Measurements from ENCODE around the gene ILF3.
"Not testable (repeated sequence)": the region's sequence is repeated elsewhere in the genome, so short reads cannot be mapped to it uniquely, and the experiment has no call there.

Gene ILF3

GRCh38 chr19:10670182-10670581 is 16.0 kb downstream of the ILF3 start:
- ChIA-PET POLR2A (no interaction called here), CTCF (no interaction called here)
- no peak for TF ChIP-seq L3MBTL2 (conservative IDR thresholded peaks at IDR 0.05)
- no peak for TF ChIP-seq FOXM1 (IDR thresholded peaks at IDR 0.05; ENCODE audit: borderline replicate concordance)
- no peak for TF ChIP-seq FOXA1 (IDR thresholded peaks at IDR 0.05)
- TF ChIP-seq NFRKB (IDR thresholded peaks at IDR 0.05) = no peak
- TF ChIP-seq PKNOX1 (IDR thresholded peaks at IDR 0.05) = no peak
- TF ChIP-seq CTBP1 (IDR thresholded peaks at IDR 0.05; ENCODE audit: borderline replicate concordance) = no peak
- no peak for DNase-seq (ENCODE audit: extremely low spot score)

- ChIA-PET POLR2A (no interaction called here), CTCF (no interaction called here)
- TF ChIP-seq L3MBTL2 (conservative IDR thresholded peaks at IDR 0.05) (no peak), ELF4 (IDR thresholded peaks at IDR 0.05) (no peak), PKNOX1 (IDR thresholded peaks at IDR 0.05) (no peak), SP1 (IDR thresholded peaks at IDR 0.05) (no peak), NFRKB (IDR thresholded peaks at IDR 0.05) (no peak), HDGF (IDR thresholded peaks at IDR 0.05; ENCODE audit: borderline replicate concordance) (no peak), CTBP1 (IDR thresholded peaks at IDR 0.05; ENCODE audit: borderline replicate concordance) (no peak), TARDBP (IDR thresholded peaks at IDR 0.05) (no peak), SUZ12 (IDR thresholded peaks at IDR 0.05) (no peak), BHLHE40 (IDR thresholded peaks at IDR 0.05; ENCODE audit: borderline replicate concordance) (no peak), ARNT (IDR thresholded peaks at IDR 0.05) (no peak), FOXK2 (IDR thresholded peaks at IDR 0.05) (no peak)
- no peak for DNase-seq (ENCODE audit: extremely low spot score)
Measured at GRCh38 chr19:10670876-10671804, 17.0 kb downstream of the ILF3 start.

GRCh38 chr19:10671922-10672321 is 17.8 kb downstream of the ILF3 start:
- DNase-seq (ENCODE audit: extremely low spot score); CTCF ChIA-PET; POLR2A ChIA-PET: not testable (repeated sequence)

GRCh38 chr19:10675214-10675613 is 21.1 kb downstream of the ILF3 start:
- POLR2A ChIA-PET; DNase-seq (ENCODE audit: extremely low spot score): not testable (repeated sequence)
- CTCF ChIA-PET = interaction anchor here (0.7 kb wide), 2 partner anchors 26 to 183 kb away, joined by 8 to 12 read pairs; no protein-coding TSS in a partner anchor

- TF ChIP-seq ARNT (IDR thresholded peaks at IDR 0.05) (no peak), PKNOX1 (IDR thresholded peaks at IDR 0.05) (no peak), CTBP1 (IDR thresholded peaks at IDR 0.05; ENCODE audit: borderline replicate concordance) (no peak), HDGF (IDR thresholded peaks at IDR 0.05; ENCODE audit: borderline replicate concordance) (no peak), L3MBTL2 (conservative IDR thresholded peaks at IDR 0.05) (no peak), TARDBP (IDR thresholded peaks at IDR 0.05) (no peak), FOXK2 (IDR thresholded peaks at IDR 0.05) (no peak)
- ChIA-PET POLR2A (no interaction called here), CTCF (no interaction called here)
- DNase-seq (ENCODE audit: extremely low spot score) = no peak
Measured at GRCh38 chr19:10677751-10678150, 23.6 kb downstream of the ILF3 start.

- no peak for DNase-seq (ENCODE audit: extremely low spot score)
- POLR2A ChIA-PET = no interaction called here
- CTCF ChIA-PET = interaction anchor here (0.6 kb wide), 1 partner anchor 348 kb away, joined by 3 read pairs; no protein-coding TSS in a partner anchor
- TF ChIP-seq FOXA1 (IDR thresholded peaks at IDR 0.05) (no peak), ZNF384 (IDR thresholded peaks at IDR 0.05) (no peak), LEF1 (IDR thresholded peaks at IDR 0.05; ENCODE audit: borderline replicate concordance) (no peak), PKNOX1 (IDR thresholded peaks at IDR 0.05) (no peak), L3MBTL2 (conservative IDR thresholded peaks at IDR 0.05) (no peak), SUZ12 (IDR thresholded peaks at IDR 0.05) (no peak), TARDBP (IDR thresholded peaks at IDR 0.05) (no peak), ELF4 (IDR thresholded peaks at IDR 0.05) (no peak), FOXM1 (IDR thresholded peaks at IDR 0.05; ENCODE audit: borderline replicate concordance) (no peak), FOXK2 (IDR thresholded peaks at IDR 0.05) (no peak), CTBP1 (IDR thresholded peaks at IDR 0.05; ENCODE audit: borderline replicate concordance) (no peak)
Measured at GRCh38 chr19:10678813-10679212, 24.7 kb downstream of the ILF3 start.

GRCh38 chr19:10679743-10680142 is 25.6 kb downstream of the ILF3 start:
- TF ChIP-seq FOXA1 (IDR thresholded peaks at IDR 0.05) = no peak
- TF ChIP-seq TARDBP (IDR thresholded peaks at IDR 0.05) = no peak
- no peak for TF ChIP-seq ARNT (IDR thresholded peaks at IDR 0.05)
- no peak for TF ChIP-seq NFRKB (IDR thresholded peaks at IDR 0.05)
- POLR2A ChIA-PET = no interaction called here
- CTCF ChIA-PET = no interaction called here
- no peak for DNase-seq (ENCODE audit: extremely low spot score)
